HCT116 (cell line): Measurements from ENCODE around the gene ARID1A. TPM values are rescaled to one million over a fixed set of nuclear protein-coding genes. Genes with fewer than 3 reads are reported as not detected.

Experiments
- ATAC-seq: fragments of 200-7000 bp; cut with Tn5 transposase; 2 replicates; pipeline ENCODE4 v1.9.1; 2020; ENCODE audit warnings: mild to moderate bottlenecking, moderate library complexity
- BruUV-seq: library from RNA; stranded (reverse); fragments of 400-500 nt; replicated peaks from 2 replicates; lab custom pipeline; 2021; lab: Mats Ljungman, UMichigan
- CTCF ChIA-PET: fragments of 300-600 bp; sonication (Branson Sonifier 250); formaldehyde crosslinking; loops from one replicate; lab custom pipeline; 2021; ENCODE audit warnings: antibody characterized with exemption; lab: Charles Lee
- POLR2A ChIA-PET: fragments of 300-600, 350-600 bp; sonication (Branson Sonifier 250); formaldehyde crosslinking; loops from one replicate; lab custom pipeline; 2021; ENCODE audit warnings: antibody characterized with exemption; lab: Charles Lee
- RAD21 ChIA-PET, 2 experiments: fragments of 300-600 bp; sonication (Branson Sonifier 250); formaldehyde crosslinking; loops; one replicate each; lab custom pipeline; 2023; ENCODE audit warnings: low total read pairs in 2 of 2; ENCODE audit not compliant: uncharacterized antibody in 2 of 2, unreplicated experiment in 2 of 2, low non-redundant PET in 1 of 2; lab: Charles Lee
- DNase-seq: peaks from one replicate; pipeline ENCODE4 v3.0.0-alpha.2; 2010; ENCODE audit warnings: low read depth, low spot score
- H2AFZ ChIP-seq: fragments of 200-600 bp; shearing (Covaris generic), sonication (generic); 2 replicates; pipeline ENCODE4 v1.6.1; 2017; ENCODE audit warnings: low read depth, mixed run types, mixed read lengths, antibody characterized with exemption, low read length; ENCODE audit not compliant: poor library complexity, severe bottlenecking
- H3K27ac ChIP-seq: 2 replicates; pipeline ENCODE4 v1.5.1; 2012; ENCODE audit warnings: low read depth, low read length
- H3K27me3 ChIP-seq: fragments of 200-600 bp; sonication (generic); 2 replicates; pipeline ENCODE4 v1.6.1; 2016; ENCODE audit warnings: mixed run types, low read length, mixed read lengths; ENCODE audit not compliant: insufficient read depth
- H3K36me3 ChIP-seq, 2 experiments: fragments of 200-500 bp in 1 of 2; fragments of 200-600 bp in 1 of 2; sonication (Bioruptor generic) in 1 of 2; sonication (generic) in 1 of 2; 2 replicates each; pipeline versions ENCODE4 v1.5.1 to v1.6.1; 2014 to 2016; ENCODE audit warnings: low read length in 2 of 2, inconsistent platforms in 1 of 2, mixed read lengths in 1 of 2, mixed run types in 1 of 2; ENCODE audit not compliant: insufficient read depth in 2 of 2, control insufficient read depth in 1 of 2
- H3K4me1 ChIP-seq, 2 experiments: fragments of 200-600 bp in 1 of 2; sonication (generic) in 1 of 2; 2 replicates each; pipeline versions ENCODE4 v1.5.1 to v1.6.1; 2012 to 2017; ENCODE audit warnings: low read length in 2 of 2, inconsistent platforms in 1 of 2, mild to moderate bottlenecking in 1 of 2, mixed read lengths in 1 of 2, mixed run types in 1 of 2, moderate library complexity in 1 of 2; ENCODE audit not compliant: insufficient read depth in 2 of 2, control insufficient read depth in 1 of 2
- H3K4me2 ChIP-seq: fragments of 200-600 bp; sonication (generic); 2 replicates; pipeline ENCODE4 v1.6.1; 2017; ENCODE audit warnings: mixed run types, low read length, mixed read lengths
- H3K4me3 ChIP-seq, 2 experiments: fragments of 200-600 bp in 1 of 2; sonication (generic) in 1 of 2; replicated peaks in 1 of 2; 2 replicates each; pipeline ENCODE4 v1.5.1; 2011 to 2016; ENCODE audit warnings: low read length in 2 of 2, control low read depth in 1 of 2, low read depth in 1 of 2, mild to moderate bottlenecking in 1 of 2, mixed read lengths in 1 of 2, mixed run types in 1 of 2
- H3K79me2 ChIP-seq: fragments of 200-600 bp; sonication (generic); 2 replicates; pipeline ENCODE4 v1.6.1; 2017; ENCODE audit warnings: mild to moderate bottlenecking, mixed run types, low read length, moderate library complexity, mixed read lengths; ENCODE audit not compliant: insufficient read depth
- H3K9ac ChIP-seq: fragments of 200-600 bp; sonication (generic); 2 replicates; pipeline ENCODE4 v1.6.1; 2016; ENCODE audit warnings: low read length, mixed read lengths
- H3K9me2 ChIP-seq: fragments of 200-600 bp; sonication (generic), shearing (Covaris generic); 2 replicates; pipeline ENCODE4 v1.6.1; 2017; ENCODE audit warnings: mixed run types, mild to moderate bottlenecking, moderate library complexity; ENCODE audit not compliant: insufficient read depth
- H3K9me3 ChIP-seq, 2 experiments: fragments of 200-500 bp in 1 of 2; fragments of 200-600 bp in 1 of 2; sonication (Bioruptor generic) in 1 of 2; sonication (generic) in 1 of 2; 2 replicates each; pipeline ENCODE4 v1.6.1; 2014 to 2017; ENCODE audit warnings: low read length in 2 of 2, mixed read lengths in 2 of 2, inconsistent platforms in 1 of 2, low read depth in 1 of 2, mild to moderate bottlenecking in 1 of 2, mixed run types in 1 of 2, moderate library complexity in 1 of 2; ENCODE audit not compliant: control insufficient read depth in 1 of 2, insufficient read depth in 1 of 2
- H4K20me1 ChIP-seq: fragments of 200-600 bp; sonication (generic), shearing (Covaris generic); 2 replicates; pipeline ENCODE4 v1.6.1; 2017; ENCODE audit warnings: mixed run types, mild to moderate bottlenecking, moderate library complexity; ENCODE audit not compliant: insufficient read depth
- CEBPB ChIP-seq: IDR thresholded peaks from 2 replicates; pipeline ENCODE4 v1.6.1; 2012; ENCODE audit warnings: low read depth
- FOSL1 ChIP-seq: IDR thresholded peaks from 2 replicates; pipeline ENCODE4 v1.6.1; 2012; ENCODE audit warnings: low read depth
- POLR2A ChIP-seq: IDR thresholded peaks from 2 replicates; pipeline ENCODE4 v1.7.0; 2011; ENCODE audit warnings: borderline replicate concordance; ENCODE audit not compliant: insufficient read depth, insufficient read length; ENCODE audit errors: extremely low read depth
- POLR2AphosphoS5 ChIP-seq: IDR thresholded peaks from 2 replicates; pipeline ENCODE4 v1.6.1; 2011; ENCODE audit warnings: mild to moderate bottlenecking, low read depth, low read length, moderate library complexity
- RAD21 ChIP-seq: IDR thresholded peaks from 2 replicates; pipeline ENCODE4 v1.6.1; 2012; ENCODE audit warnings: low read depth, mild to moderate bottlenecking
- ZFX ChIP-seq: fragments of 450-650 bp; IDR thresholded peaks from 2 replicates; pipeline ENCODE4 v1.6.1; 2017
- ZNF274 ChIP-seq: fragments of 200-500 bp; sonication (Bioruptor generic); IDR thresholded peaks from 2 replicates; pipeline ENCODE4 v1.6.1; 2014; ENCODE audit warnings: mild to moderate bottlenecking, low read depth, low read length, inconsistent platforms
- intact Hi-C: fragments of 100-400 bp; cut with micrococcal nuclease; formaldehyde crosslinking; loops from 2 replicates; pipeline ENCODE4 v1.10.0; 2022
- total RNA-seq: library from RNA; stranded (reverse); gene quantifications from one replicate; pipeline ENCODE4 v1.2.1, GENCODE V29; 2021; ENCODE audit not compliant: unreplicated experiment
- TF ChIP-seq, protein P1 (sequence below), 3 experiments: fragments of 200-600 bp in 1 of 3; sonication (generic) in 1 of 3; IDR thresholded peaks in 2 of 3; conservative IDR thresholded peaks in 1 of 3; 2 replicates each; pipeline ENCODE4 v1.5.1; 2012 to 2017; ENCODE audit warnings: low read depth in 2 of 3, low read length in 2 of 3, antibody characterized with exemption in 1 of 3, borderline replicate concordance in 1 of 3, control low read depth in 1 of 3, mild to moderate bottlenecking in 1 of 3, mixed read lengths in 1 of 3, mixed run types in 1 of 3, moderate library complexity in 1 of 3; ENCODE audit not compliant: insufficient read depth in 1 of 3
- TF ChIP-seq, protein P2 (sequence below): IDR thresholded peaks from 2 replicates; pipeline ENCODE4 v1.6.1; 2012; ENCODE audit warnings: low read depth
- TF ChIP-seq, protein P3 (sequence below): IDR thresholded peaks from 2 replicates; pipeline ENCODE4 v1.6.1; 2012
- TF ChIP-seq, protein P4 (sequence below): IDR thresholded peaks from 2 replicates; pipeline ENCODE4 v1.6.1; 2011; ENCODE audit warnings: mild to moderate bottlenecking, low read length, moderate library complexity; ENCODE audit not compliant: insufficient replicate concordance; ENCODE audit errors: extremely low read depth
- TF ChIP-seq, protein P5 (sequence below): IDR thresholded peaks from 2 replicates; pipeline ENCODE4 v1.6.1; 2012

Gene ARID1A
- total RNA-seq, 1 experiment from 2014 or later: 62.8 TPM

DNA sequence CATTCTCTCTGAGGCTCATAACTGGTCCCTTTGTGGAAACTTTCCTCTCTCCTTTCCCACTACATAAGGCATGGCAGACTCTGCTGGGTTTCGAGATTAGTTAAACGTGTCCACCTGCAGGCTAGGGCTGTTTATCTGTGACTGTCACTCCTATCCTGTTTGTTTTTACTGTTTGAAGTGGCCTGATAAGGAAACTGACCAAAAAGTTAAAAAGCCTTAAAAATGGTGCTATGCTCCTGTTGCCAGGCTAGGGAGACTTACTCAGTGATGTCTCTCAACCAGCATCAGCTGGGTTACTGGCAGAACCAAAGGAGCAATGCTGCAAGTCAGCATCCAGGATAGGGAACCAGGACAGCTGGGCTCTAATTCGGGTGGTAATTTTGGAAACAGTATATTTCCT lies 95.8 kb downstream of the ARID1A start:
- H4K20me1 ChIP-seq: no peaks in the 10 kb centered on the region
- no peaks in the 10 kb centered on the region for H3K9me2 ChIP-seq
- peaks cover 4 to 25% of the 10 kb centered on the region in 2 experiments for H3K4me1 ChIP-seq
- DNase-seq (no peak), ATAC-seq (no peak)
- CTCF ChIA-PET: interaction anchor here (5.3 kb wide), 1 partner anchor 187 kb away, joined by 117 read pairs; no protein-coding TSS in a partner anchor
- no peaks in the 10 kb centered on the region for H3K9me3 ChIP-seq
- TF ChIP-seq CEBPB (no peak), ZFX (no peak), RAD21 (no peak), FOSL1 (no peak), POLR2A (no peak), ZNF274 (no peak), POLR2AphosphoS5 (no peak)
- TF ChIP-seq, protein P1, sequence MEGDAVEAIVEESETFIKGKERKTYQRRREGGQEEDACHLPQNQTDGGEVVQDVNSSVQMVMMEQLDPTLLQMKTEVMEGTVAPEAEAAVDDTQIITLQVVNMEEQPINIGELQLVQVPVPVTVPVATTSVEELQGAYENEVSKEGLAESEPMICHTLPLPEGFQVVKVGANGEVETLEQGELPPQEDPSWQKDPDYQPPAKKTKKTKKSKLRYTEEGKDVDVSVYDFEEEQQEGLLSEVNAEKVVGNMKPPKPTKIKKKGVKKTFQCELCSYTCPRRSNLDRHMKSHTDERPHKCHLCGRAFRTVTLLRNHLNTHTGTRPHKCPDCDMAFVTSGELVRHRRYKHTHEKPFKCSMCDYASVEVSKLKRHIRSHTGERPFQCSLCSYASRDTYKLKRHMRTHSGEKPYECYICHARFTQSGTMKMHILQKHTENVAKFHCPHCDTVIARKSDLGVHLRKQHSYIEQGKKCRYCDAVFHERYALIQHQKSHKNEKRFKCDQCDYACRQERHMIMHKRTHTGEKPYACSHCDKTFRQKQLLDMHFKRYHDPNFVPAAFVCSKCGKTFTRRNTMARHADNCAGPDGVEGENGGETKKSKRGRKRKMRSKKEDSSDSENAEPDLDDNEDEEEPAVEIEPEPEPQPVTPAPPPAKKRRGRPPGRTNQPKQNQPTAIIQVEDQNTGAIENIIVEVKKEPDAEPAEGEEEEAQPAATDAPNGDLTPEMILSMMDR (IDR thresholded peaks at IDR 0.05 in 2 of 3, conservative IDR thresholded peaks at IDR 0.05 in 1 of 3; ENCODE audit: borderline replicate concordance in 1 of 3, insufficient read depth in 1 of 3, low read depth in 2 of 3, low read length in 2 of 3): no peak
- TF ChIP-seq, protein P2, sequence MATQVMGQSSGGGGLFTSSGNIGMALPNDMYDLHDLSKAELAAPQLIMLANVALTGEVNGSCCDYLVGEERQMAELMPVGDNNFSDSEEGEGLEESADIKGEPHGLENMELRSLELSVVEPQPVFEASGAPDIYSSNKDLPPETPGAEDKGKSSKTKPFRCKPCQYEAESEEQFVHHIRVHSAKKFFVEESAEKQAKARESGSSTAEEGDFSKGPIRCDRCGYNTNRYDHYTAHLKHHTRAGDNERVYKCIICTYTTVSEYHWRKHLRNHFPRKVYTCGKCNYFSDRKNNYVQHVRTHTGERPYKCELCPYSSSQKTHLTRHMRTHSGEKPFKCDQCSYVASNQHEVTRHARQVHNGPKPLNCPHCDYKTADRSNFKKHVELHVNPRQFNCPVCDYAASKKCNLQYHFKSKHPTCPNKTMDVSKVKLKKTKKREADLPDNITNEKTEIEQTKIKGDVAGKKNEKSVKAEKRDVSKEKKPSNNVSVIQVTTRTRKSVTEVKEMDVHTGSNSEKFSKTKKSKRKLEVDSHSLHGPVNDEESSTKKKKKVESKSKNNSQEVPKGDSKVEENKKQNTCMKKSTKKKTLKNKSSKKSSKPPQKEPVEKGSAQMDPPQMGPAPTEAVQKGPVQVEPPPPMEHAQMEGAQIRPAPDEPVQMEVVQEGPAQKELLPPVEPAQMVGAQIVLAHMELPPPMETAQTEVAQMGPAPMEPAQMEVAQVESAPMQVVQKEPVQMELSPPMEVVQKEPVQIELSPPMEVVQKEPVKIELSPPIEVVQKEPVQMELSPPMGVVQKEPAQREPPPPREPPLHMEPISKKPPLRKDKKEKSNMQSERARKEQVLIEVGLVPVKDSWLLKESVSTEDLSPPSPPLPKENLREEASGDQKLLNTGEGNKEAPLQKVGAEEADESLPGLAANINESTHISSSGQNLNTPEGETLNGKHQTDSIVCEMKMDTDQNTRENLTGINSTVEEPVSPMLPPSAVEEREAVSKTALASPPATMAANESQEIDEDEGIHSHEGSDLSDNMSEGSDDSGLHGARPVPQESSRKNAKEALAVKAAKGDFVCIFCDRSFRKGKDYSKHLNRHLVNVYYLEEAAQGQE: no peak
- TF ChIP-seq, protein P3, sequence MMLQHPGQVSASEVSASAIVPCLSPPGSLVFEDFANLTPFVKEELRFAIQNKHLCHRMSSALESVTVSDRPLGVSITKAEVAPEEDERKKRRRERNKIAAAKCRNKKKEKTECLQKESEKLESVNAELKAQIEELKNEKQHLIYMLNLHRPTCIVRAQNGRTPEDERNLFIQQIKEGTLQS: no peak
- TF ChIP-seq, protein P4, sequence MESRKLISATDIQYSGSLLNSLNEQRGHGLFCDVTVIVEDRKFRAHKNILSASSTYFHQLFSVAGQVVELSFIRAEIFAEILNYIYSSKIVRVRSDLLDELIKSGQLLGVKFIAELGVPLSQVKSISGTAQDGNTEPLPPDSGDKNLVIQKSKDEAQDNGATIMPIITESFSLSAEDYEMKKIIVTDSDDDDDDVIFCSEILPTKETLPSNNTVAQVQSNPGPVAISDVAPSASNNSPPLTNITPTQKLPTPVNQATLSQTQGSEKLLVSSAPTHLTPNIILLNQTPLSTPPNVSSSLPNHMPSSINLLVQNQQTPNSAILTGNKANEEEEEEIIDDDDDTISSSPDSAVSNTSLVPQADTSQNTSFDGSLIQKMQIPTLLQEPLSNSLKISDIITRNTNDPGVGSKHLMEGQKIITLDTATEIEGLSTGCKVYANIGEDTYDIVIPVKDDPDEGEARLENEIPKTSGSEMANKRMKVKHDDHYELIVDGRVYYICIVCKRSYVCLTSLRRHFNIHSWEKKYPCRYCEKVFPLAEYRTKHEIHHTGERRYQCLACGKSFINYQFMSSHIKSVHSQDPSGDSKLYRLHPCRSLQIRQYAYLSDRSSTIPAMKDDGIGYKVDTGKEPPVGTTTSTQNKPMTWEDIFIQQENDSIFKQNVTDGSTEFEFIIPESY: no peak
- TF ChIP-seq, protein P5, sequence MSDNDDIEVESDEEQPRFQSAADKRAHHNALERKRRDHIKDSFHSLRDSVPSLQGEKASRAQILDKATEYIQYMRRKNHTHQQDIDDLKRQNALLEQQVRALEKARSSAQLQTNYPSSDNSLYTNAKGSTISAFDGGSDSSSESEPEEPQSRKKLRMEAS: no peak
- no peak overlapping the region for H3K4me3 ChIP-seq
- H3K27ac ChIP-seq: no peak overlapping the region
- H2AFZ ChIP-seq: no peak overlapping the region
- H3K4me2 ChIP-seq: no peak overlapping the region
- H3K9ac ChIP-seq: no peak overlapping the region
- H3K27me3 ChIP-seq: no peaks in the 10 kb centered on the region
- 0 out of 4 replicates have a peak, but pooled peaks cover 0 to 4% of the 10 kb centered on the region in 2 experiments for H3K36me3 ChIP-seq
- H3K79me2 ChIP-seq: no peaks in the 10 kb centered on the region
- no TSS peak for BruUV-seq
- intact Hi-C loops: no loop called here
- RAD21 ChIA-PET: interaction anchor here in 1 of 2 experiments (1.5 kb wide), 1 partner anchor 189 kb away, joined by 4 read pairs; no protein-coding TSS in a partner anchor
- POLR2A ChIA-PET: no interaction called here
